GM18858 (cell line): ENCODE measurements around the gene TMEM238L.
A peak's percentile ranks its signal among the peaks of the same experiment; 100 is the strongest.
"Not testable (repeated sequence)": the region's sequence is repeated elsewhere in the genome, so short reads cannot be mapped to it uniquely, and the experiment has no call there.

Experiments used
- ATAC-seq: cut with Tn5 transposase; IDR thresholded peaks from one replicate; pipeline ENCODE4 v1.9.1; 2021; ENCODE audit not compliant: unreplicated experiment

TMEM238L gene, protein sequence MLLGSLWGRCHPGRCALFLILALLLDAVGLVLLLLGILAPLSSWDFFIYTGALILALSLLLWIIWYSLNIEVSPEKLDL

GRCh38 chr17:10803830-10804475 is at the start of gene TMEM238L:
Gene TMEM238L (minus strand): TSS chr17:10804099. CDS start chr17:10803963, 136 bp downstream.
- ATAC-seq = no peak

GRCh38 chr17:10846636-10847035 is 42.7 kb upstream of the TMEM238L start:
- ATAC-seq = not testable (repeated sequence)

GRCh38 chr17:10845388-10845751 is 41.5 kb upstream of the TMEM238L start:
- ATAC-seq = no peak

DNA sequence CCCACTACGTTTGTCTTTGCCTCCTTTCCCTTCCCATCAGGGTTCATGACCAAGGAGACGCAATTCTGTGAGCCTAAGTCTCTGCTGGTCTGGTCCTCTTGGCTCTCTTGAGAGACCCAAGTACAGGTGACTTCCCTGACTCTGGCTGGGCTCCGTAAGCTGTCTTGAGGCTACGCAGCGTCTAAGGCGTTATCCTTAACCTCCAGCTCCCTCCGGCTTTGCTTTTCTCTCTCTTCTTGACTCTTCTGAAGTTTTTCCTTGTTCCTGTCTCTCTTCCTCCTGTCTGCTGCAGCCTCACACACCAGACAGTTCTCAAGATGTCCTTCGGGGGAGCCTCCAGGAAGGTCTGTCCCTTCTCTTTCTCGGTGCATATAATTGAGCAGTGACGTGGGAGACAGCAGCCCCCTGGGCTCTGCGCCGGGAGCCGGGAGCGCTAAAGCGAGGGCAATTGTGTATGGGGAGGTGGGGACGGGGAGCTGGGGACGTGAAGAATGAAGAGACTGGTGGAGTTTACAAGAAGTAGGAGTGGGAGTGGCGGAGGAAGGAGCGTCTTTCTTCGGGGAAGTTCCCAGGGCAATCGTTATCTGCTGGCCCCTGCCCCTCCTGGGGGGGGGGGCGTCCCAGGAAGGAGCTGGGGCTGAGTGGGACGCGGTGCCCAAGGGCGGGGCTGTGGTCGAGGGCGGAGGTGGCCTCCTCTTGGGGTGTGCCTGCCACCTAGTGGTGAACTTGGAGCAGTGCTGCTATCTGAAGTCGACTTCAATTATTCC is 40.9 kb upstream of the TMEM238L start:
- ATAC-seq = peak; percentile 81

GRCh38 chr17:10843811-10844210 is 39.9 kb upstream of the TMEM238L start:
- no peak for ATAC-seq

DNA sequence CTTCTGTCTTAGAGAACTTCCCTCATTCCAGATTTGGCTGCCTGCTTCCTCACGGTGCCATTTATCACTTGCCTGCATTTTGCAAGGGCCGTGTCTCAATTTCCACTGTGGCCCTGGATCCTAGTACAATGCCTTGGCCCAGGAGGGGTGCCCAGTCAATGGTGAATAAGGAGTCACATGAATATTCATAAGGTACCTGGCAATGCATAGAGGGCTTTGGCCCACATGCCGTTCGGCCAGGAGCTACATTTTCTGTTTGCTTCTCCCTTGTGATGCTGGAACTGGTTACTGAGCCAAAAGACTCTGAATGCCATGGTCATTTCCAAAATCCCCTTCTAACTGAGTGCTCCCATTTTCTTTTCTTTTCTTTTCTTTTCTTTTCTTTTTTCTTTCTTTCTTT is 38.8 kb upstream of the TMEM238L start:
- no peak for ATAC-seq

- ATAC-seq = no peak
Measured at GRCh38 chr17:10838682-10839081, 34.8 kb upstream of the TMEM238L start.

- no peak for ATAC-seq
Measured at GRCh38 chr17:10837921-10838320, 34.0 kb upstream of the TMEM238L start, which contains the start of gene PIRT. Gene PIRT (minus strand): TSS chr17:10838087. CDS start chr17:10825645, 12,442 bp downstream.

DNA sequence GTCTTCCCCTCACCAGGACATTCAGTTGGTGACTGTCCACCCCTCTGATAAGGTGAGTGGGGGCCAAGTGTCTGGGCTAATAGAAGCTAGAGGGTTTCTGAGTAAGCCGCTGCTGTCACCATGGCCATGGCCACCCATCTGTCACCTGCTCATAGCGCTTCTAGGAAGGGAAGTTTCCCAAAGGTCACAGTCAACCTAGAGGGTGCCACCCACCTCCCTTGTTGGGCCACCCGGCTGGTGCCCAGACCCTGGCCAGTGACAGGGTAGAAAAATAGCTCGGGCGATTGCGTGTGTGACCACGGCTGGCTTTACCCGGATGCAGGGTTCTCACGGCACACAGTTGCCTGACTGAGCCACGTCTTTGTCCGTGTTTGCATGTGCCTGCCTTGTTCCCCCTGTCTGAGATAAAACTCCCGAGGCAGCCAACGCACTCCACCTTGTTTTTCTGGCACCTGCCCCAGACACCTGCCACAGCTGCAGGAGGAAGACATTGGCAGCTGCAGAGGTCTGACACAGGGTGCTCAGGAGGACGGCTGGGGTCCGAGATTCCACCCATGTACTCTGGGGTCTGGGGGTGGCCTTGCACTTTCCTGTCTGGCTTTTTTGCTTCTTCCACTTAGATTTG is 33.2 kb upstream of the TMEM238L start:
- no peak for ATAC-seq

DNA sequence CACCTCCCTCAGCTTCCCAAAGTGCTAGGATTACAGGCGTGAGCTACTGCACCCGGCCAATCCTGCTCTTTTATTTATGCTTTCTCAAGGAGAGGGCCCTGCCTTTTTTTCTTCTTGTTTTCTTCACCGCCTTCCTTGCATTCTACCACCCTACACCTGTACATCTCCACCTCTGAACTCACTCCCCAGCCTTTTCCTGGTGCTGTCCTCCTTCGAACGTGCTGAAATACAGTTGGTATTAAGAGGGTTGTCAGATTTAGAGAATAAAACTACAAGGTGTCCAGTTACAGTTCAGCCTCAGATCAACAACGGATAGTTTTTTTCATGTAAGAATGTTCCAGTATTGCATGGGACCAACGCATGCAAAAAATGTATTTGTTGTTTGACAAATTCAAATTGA is 32.2 kb upstream of the TMEM238L start:
- ATAC-seq = no peak

DNA sequence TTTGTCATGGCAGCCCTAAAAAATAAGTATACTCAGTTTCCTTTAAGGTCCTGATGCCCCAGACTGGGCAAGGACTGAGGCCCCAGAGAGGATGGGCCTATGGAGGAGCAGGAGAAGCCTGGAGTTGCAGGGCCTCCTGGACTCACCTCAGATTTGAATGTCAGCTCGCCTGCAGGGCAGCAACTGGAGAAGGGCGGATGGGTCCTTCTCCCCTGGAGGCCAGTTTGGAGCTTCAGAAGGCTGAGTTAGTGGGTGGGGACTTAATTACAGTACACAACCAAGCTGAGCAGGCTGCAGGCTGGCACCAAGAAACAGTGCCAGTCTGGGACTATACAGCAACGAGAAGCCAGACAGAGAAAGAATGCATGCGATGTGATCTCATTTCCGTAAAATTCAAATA is 27.8 kb upstream of the TMEM238L start:
- no peak for ATAC-seq

DNA sequence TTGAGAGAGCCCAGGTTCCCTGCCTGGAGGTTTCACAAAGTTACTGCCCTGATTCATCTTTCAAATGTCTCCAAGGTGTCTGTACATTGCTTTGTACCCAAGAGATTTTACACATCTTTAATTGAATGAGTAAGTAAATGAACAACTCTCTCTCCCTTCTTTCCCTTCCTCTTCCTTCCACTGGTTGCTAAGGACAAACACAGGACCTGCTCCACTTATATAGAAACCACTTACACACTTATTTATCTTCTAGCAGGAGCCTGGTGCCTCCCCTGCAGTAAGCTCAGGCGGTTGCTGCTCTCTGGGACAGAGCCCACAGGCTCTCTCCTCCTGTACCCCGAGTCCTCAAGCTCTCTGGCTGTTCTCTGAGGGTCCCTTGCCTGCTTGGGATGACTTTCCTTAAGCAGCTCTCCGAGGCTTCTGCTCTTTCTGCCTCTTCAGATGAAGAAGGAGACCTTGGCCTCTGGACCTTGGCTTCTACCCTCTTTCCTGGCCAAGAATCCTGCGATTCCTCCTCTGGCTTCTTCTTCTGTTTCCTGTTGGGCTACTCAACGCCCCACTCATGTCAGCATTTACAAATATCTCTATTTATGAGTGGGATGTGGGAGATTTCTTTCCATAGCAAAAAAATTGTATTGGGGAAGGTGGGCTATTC is 24.1 kb upstream of the TMEM238L start:
- ATAC-seq = no peak

DNA sequence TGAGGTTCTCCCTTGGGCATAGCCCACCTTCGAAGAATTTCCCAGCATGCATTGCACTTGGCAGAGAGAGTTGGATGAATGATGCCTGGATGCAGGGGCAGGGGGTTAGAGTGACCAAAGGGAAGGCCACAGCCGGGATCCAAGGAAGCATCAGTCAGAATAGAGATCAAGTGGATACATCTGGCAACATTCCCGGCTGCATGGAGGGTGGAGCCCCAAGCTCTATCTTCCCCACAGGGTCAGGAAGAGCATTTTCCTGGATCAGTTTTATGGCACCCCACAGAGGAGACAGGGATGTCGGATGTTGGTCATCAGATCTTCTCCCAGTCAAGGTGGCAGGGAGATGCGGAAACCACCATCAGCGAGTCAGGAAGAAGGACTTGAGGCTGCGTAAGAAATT is 21.0 kb upstream of the TMEM238L start:
- ATAC-seq = no peak

DNA sequence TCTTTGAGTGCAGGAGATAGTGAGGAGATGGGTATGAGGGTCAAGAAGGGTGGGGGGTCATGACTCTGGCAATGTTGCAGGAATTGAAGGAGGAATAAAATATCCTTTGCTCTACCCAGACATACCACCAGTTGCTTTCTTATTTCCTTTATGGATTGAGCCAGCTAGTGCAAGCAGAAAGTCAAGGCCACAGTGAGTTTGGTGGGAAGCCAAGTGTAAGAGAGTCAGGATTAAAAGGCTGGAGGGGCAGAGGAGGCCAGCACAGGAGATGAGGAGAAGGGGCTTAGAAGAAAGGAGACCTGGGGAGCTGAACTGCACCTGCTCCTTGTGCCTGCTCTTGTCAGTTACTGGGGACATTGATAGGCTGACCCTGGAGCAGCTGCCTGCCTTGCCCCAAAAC is 17.9 kb upstream of the TMEM238L start:
- no peak for ATAC-seq

DNA sequence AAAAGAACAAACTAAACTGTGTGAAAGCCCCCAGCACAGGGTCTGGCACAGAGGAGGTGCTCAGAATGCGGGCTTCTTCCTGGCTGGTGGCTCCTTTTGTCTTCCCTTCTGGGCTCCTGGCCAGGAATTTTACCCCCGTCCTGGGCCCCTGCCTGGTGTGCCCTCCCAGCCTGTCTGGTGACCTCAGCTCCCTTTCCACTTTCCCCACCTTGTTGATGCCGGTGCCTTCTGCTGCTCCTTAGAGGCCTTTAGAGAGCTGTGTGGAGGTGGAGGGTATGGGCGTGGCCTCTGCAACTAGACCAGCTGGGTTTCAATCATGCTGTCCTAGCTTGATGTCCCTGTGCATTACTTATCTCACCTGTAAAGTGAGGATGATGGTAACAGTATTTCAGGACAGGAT is 17.2 kb upstream of the TMEM238L start:
- ATAC-seq = no peak

- ATAC-seq = no peak
Measured at GRCh38 chr17:10815319-10815718, 11.4 kb upstream of the TMEM238L start.

- ATAC-seq = no peak
Measured at GRCh38 chr17:10814075-10814474, 10.2 kb upstream of the TMEM238L start.

- ATAC-seq = no peak
Measured at GRCh38 chr17:10812674-10813073, 8.8 kb upstream of the TMEM238L start.

DNA sequence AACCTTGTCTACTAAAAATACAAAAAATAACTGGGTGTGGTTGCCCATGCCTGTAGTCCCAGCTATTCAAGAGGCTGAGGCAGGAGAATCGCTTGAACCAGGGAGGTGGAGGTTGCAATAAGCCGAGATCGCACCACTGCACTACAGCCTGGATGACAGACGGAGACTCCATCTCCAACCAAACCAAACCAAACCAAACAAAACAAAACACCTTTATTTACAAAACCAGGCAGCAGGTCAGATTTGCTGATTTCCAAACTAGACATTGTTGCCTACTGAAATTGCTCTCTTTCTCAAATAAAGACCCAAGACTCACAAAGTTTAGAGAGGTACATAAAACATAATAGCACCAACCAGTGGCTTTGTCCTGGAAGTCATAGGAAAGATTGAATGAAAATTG is 5.7 kb upstream of the TMEM238L start:
- no peak for ATAC-seq

DNA sequence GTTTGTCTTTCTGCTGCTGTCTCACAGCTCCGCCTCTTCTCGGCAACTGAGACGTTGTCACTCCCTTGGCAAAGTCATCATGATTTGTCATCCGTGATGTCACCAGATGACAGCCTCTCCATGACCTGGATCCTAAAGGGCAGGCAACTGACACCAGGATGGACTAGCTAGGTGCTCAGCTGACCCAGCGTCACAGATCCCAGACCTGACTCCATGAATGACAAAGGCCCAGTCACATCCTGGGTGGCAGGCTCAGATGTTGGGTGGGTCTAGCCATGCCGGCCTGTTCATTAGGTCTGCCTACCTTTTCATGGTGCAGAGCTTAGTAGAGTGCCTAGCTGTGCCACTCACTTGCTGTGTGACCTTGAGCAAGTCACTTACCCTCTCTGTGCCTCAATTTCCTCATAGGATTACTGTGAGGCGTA is 3.8 kb upstream of the TMEM238L start:
- ATAC-seq = no peak

DNA sequence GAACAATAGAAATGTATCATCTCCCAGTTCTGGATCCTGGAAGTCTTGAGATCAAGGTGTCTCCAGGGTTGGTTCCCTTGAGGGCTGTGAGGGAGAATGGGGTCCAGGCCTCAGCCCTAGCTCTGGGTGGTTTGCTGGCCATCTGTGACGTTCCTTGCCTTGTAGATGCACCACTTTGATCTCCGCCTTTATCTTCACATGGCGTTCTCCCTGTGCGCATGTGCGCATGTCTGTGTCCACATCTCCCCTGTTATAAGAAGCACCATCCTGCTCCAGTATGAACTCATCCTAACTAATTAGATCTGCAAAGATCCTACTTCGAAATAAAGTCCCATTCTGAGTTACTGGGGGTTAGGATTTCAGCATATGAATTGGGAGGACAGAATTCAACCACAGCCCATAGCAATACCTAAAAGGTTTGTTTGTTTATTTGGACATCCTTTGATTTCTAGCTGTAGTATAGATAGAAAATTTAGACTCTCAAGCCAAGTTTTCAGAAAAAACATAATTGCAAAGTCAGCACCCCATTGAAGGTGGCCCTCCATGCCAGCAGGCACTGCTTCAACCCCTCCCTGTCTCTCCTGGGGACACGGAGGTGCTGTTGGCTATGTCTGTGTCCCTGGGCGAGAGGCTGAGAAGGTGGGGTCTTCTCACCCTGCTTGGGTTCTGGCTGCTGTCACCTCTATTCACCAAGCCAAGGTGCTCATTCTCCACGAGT is 2.8 kb upstream of the TMEM238L start:
- no peak for ATAC-seq
